Measurements from ENCODE around the gene PCDHB1.

GRCh38 chr5:141042555-141042954, 8.6 kb upstream of the PCDHB1 start:
- TF ChIP-seq CTCF (IDR thresholded peaks at IDR 0.05) (no peak), POLR2AphosphoS5 (IDR thresholded peaks at IDR 0.05) (no peak), POLR2A (IDR thresholded peaks at IDR 0.05; ENCODE audit: low read depth) (no peak), EP300 (IDR thresholded peaks at IDR 0.05) (no peak)
